Smooth muscle cell (in vitro differentiated cells): ENCODE data around the gene SCRN2. TPM values are rescaled to one million over a fixed set of nuclear protein-coding genes. Genes with fewer than 3 reads are reported as not detected.
A peak's percentile ranks its signal among the peaks of the same experiment; 100 is the strongest.

Experiments
- DNase-seq: peaks from one replicate; lab custom pipeline; 2025; ENCODE audit not compliant: unreplicated experiment; lab: John Stamatoyannopoulos, UW
- H2AFZ ChIP-seq: fragments of 200-600 bp; sonication (generic); 2 replicates; pipeline ENCODE4 v1.6.0; 2016; ENCODE audit warnings: antibody characterized with exemption, low read depth, mild to moderate bottlenecking
- H3F3A ChIP-seq: fragments of 200-600 bp; sonication (generic); 2 replicates; pipeline ENCODE4 v1.6.0; 2017; ENCODE audit warnings: antibody characterized with exemption, low read depth
- H3K27ac ChIP-seq: fragments of 200-600 bp; sonication (generic); 2 replicates; pipeline ENCODE4 v1.5.1; 2016; ENCODE audit warnings: low read depth, mild to moderate bottlenecking
- H3K27me3 ChIP-seq: fragments of 200-600 bp; sonication (generic); 2 replicates; pipeline ENCODE4 v1.6.1; 2016; ENCODE audit warnings: low read depth, mild to moderate bottlenecking
- H3K36me3 ChIP-seq: fragments of 200-600 bp; sonication (generic); 2 replicates; pipeline ENCODE4 v1.5.1; 2016; ENCODE audit warnings: low read depth
- H3K4me1 ChIP-seq: fragments of 200-600 bp; sonication (generic); 2 replicates; pipeline ENCODE4 v1.5.1; 2016; ENCODE audit warnings: low read depth
- H3K4me2 ChIP-seq: fragments of 200-600 bp; sonication (generic); 2 replicates; pipeline ENCODE4 v1.6.0; 2016; ENCODE audit warnings: mild to moderate bottlenecking
- H3K4me3 ChIP-seq: fragments of 200-600 bp; sonication (generic); 2 replicates; pipeline ENCODE4 v1.5.1; 2016; ENCODE audit warnings: mild to moderate bottlenecking
- H3K79me2 ChIP-seq: fragments of 200-600 bp; sonication (generic); 2 replicates; pipeline ENCODE4 v1.6.0; 2016; ENCODE audit warnings: low read depth, mild to moderate bottlenecking
- H3K9ac ChIP-seq: fragments of 200-600 bp; sonication (generic); 2 replicates; pipeline ENCODE4 v1.6.0; 2016; ENCODE audit warnings: low read depth
- H3K9me3 ChIP-seq: fragments of 200-600 bp; sonication (generic); replicated peaks from 2 replicates; pipeline ENCODE4 v1.5.1; 2016; ENCODE audit warnings: low read depth
- H4K20me1 ChIP-seq: fragments of 200-600 bp; sonication (generic); 2 replicates; pipeline ENCODE4 v1.6.0; 2016; ENCODE audit warnings: low read depth
- CTCF ChIP-seq: fragments of 200-600 bp; sonication (generic); IDR thresholded peaks from 2 replicates; pipeline ENCODE4 v1.5.1; 2017; ENCODE audit warnings: borderline replicate concordance, mild to moderate bottlenecking, antibody characterized with exemption; ENCODE audit not compliant: insufficient read depth, poor library complexity, severe bottlenecking
- WGBS: methylation state at CpG from one replicate; pipeline ENCODE4 v1.1.7; 2016; ENCODE audit warnings: low lambda C conversion rate; 5-methylcytosine and 5-hydroxymethylcytosine counted together
- polyA plus RNA-seq: library from polyadenylated mRNA; unstranded; fragments of >200 nt; fragmentation: Nextera tagmentation; extraction: Ambion mirVana; gene quantifications from 2 replicates; pipeline ENCODE4 v1.2.1, GENCODE V29; 2016
- total RNA-seq: library from RNA; depleted of rRNA; stranded (reverse); fragments of >200 nt; gene quantifications from 2 replicates; pipeline ENCODE4 v1.2.3, GENCODE V29; 2014

Gene SCRN2
- total and polyA plus RNA-seq, 2 experiments from 2014 or later: 16.0 to 49.4 TPM

- H2AFZ ChIP-seq: no peak overlapping the region
- WGBS: 22% methylated on average over 68 of the region's 71 CpGs
Measured at GRCh38 chr17:47847341-47848197, 6.5 kb upstream of the SCRN2 start.

GRCh38 chr17:47846716-47847340 is 5.8 kb upstream of the SCRN2 start:
- Histone ChIP-seq H3K79me2 (peaks cover 47% of the 10 kb centered on the region), H3K27ac (no peak overlapping the region), H2AFZ (no peak overlapping the region), H3K4me2 (peak overlapping the region; percentile 93), H3F3A (peaks cover 12% of the 10 kb centered on the region), H3K4me3 (peak overlapping the region; percentile 34), H3K27me3 (no peaks in the 10 kb centered on the region), H3K4me1 (peaks cover 38% of the 10 kb centered on the region), H4K20me1 (peaks cover 44% of the 10 kb centered on the region), H3K9me3 (no peaks in the 10 kb centered on the region), H3K9ac (no peak overlapping the region), H3K36me3 (no peaks in the 10 kb centered on the region)
- TF ChIP-seq CTCF: no peak
- DNase-seq: no peak
- whole genome bisulfite sequencing: 10% methylated on average over 24 of the region's 31 CpGs

More at GRCh38 chr17:47847341-47848197, 6.5 kb upstream of the SCRN2 start:
- no peak for DNase-seq
- H4K20me1 ChIP-seq: peaks cover 44% of the 10 kb centered on the region
- no peaks in the 10 kb centered on the region for H3K9me3 ChIP-seq
- H3K4me2 ChIP-seq: peak overlapping the region; percentile 93
- H3K79me2 ChIP-seq: peaks cover 47% of the 10 kb centered on the region
- H3K27me3 ChIP-seq: no peaks in the 10 kb centered on the region
- H3F3A ChIP-seq: peaks cover 8% of the 10 kb centered on the region
- peaks cover 44% of the 10 kb centered on the region for H3K4me1 ChIP-seq
- H3K27ac ChIP-seq: no peak overlapping the region
- peak overlapping the region; percentile 34 for H3K4me3 ChIP-seq
- no peaks in the 10 kb centered on the region for H3K36me3 ChIP-seq
- no peak overlapping the region for H3K9ac ChIP-seq
- peak; percentile 38 for TF ChIP-seq CTCF

GRCh38 chr17:47845716-47846075 is 4.6 kb upstream of the SCRN2 start:
- Histone ChIP-seq H3K36me3 (no peaks in the 10 kb centered on the region), H3F3A (peaks cover 12% of the 10 kb centered on the region), H2AFZ (no peak overlapping the region), H3K9ac (no peak overlapping the region), H3K4me2 (peak overlapping the region; percentile 93), H3K4me1 (peaks cover 33% of the 10 kb centered on the region), H3K9me3 (no peaks in the 10 kb centered on the region), H3K27ac (no peak overlapping the region), H4K20me1 (peaks cover 44% of the 10 kb centered on the region), H3K79me2 (peaks cover 46% of the 10 kb centered on the region), H3K4me3 (no peak overlapping the region), H3K27me3 (no peaks in the 10 kb centered on the region)
- TF ChIP-seq CTCF: no peak
- WGBS: 81% methylated on average over 3 of the region's 3 CpGs
- no peak for DNase-seq
